GM18505 (cell line): Measurements from ENCODE around the gene CUL3.
A peak's percentile ranks its signal among the peaks of the same experiment; 100 is the strongest.
"Not testable (repeated sequence)": the region's sequence is repeated elsewhere in the genome, so short reads cannot be mapped to it uniquely, and the experiment has no call there.

Experiments used
- ATAC-seq: cut with Tn5 transposase; IDR thresholded peaks from one replicate; pipeline ENCODE4 v1.9.1; 2021; ENCODE audit not compliant: unreplicated experiment
- POLR2A ChIP-seq: IDR thresholded peaks from 4 replicates; pipeline ENCODE4 v1.6.1; 2011; ENCODE audit warnings: borderline replicate concordance; ENCODE audit not compliant: insufficient read depth, insufficient read length; ENCODE audit errors: extremely low read depth

The CUL3 gene

DNA sequence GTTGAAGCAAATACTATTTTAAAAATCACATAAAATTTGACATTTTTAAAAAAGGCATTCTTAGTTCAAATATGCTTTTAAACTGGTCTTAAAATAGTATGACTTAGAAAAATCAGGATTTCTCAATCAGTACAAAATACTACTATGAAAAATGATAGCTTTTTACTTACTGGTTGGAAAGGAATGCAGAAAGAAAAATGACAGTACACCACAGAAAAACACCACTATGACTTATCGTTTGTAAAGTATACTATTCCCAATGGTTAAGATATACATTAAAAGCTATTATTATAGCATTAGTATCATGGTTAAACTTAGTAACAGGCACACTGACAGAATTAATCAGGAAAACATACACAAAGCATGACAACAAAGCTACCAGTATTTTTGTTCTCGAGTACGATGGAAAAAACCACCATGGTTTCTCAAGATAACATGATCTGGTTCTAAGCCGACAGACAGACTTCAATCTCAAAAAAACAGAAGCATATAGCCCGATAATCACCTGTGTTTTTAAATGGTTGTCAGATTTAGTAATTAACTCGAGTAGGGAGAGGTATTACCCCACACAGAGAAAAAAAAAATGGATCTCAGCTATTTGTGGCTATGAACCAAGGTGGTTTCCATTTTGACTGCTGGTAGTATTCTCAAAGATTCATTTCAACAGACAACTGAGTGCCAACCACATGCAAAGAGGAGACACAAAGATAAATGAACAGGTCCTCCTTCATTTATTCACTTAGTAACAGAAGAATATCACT, 39.1 kb downstream of the CUL3 start:
- no peak for ATAC-seq
- TF ChIP-seq POLR2A, result no peak

- ATAC-seq, result no peak
These were observed 41.2 kb downstream of the CUL3 start for GRCh38 chr2:224543939-224544338.

GRCh38 chr2:224538561-224539138, 46.5 kb downstream of the CUL3 start:
- ATAC-seq, result no peak
- TF ChIP-seq POLR2A, result no peak

More at GRCh38 chr2:224543939-224544338, 41.2 kb downstream of the CUL3 start:
- TF ChIP-seq POLR2A, result no peak

DNA sequence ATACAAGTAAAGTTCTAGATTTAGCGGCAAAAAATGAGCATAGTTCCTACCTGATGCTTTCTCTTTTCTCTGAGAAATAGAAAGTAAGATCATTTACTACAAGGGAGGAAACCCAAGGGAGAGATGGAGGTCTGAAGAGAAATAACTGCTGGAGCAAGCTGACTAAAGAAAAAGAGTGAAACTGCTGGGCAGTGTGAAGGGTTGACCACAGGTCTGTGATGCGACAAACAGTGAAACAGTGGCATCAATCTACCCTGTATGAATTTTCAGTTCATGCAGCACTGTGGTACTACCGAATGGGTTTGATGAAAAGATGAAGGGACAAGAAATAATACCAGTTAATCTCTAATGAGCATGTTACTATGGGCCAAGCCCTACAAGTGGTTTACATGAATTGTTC, 52.2 kb downstream of the CUL3 start:
- TF ChIP-seq POLR2A, result no peak
- ATAC-seq, result no peak

DNA sequence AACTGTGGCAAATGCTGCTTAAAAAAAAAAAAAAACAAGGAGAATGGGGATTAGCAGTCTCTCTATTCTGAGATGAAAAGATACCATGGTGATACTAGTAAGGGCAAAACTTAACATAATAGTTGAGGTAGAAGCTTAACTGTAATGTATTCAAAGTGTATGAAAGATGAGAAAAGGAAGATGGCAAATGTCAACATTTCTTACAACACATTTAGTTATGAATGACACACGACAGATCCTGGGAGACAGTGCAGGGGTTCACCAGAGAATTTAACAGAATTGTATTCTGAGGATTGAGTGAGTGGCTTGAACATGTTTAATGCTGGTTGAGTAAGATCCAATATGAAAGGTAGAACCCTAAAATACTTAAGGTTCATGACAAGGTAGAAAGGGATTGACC, 52.7 kb downstream of the CUL3 start:
- TF ChIP-seq POLR2A, result no peak
- ATAC-seq, result no peak

DNA sequence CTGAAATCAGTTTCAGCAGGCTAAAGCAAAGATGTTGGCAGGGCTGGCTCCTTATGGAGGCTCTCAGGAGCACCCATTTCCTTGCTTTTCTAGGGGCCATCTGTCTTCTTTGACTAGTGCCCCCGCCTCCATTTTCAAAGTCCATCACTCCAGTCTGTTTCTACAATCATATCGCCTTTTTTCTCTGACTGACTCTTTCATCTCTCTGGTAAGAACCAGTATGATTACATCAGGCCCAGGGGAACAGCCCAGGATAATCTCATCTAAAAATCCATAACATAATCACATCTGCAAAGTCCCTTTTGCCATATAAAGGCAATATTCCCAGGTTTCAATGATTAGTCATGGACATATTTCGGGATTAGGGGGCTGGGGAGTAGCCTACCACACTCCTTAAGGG, 57.0 kb downstream of the CUL3 start:
- TF ChIP-seq POLR2A, result no peak
- no peak for ATAC-seq

DNA sequence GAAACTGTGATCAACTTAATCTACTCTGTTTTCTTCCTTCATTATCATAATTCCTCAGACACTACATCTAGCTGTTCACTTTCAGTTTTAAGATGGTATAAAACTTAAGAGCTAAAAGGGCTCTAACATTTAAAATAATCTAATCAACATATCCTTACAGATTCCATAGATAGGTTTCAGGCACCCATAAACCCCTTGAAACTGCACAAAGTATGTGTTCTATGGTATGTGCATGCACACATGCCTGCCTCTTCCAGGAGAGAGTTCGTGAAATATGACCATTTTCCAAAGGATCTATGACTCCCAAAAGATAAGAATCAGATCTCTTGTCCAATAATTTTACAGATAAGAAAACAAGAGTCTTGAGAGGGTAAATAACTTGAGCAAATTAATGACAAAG, 59.4 kb downstream of the CUL3 start:
- no peak for TF ChIP-seq POLR2A
- ATAC-seq, result no peak

DNA sequence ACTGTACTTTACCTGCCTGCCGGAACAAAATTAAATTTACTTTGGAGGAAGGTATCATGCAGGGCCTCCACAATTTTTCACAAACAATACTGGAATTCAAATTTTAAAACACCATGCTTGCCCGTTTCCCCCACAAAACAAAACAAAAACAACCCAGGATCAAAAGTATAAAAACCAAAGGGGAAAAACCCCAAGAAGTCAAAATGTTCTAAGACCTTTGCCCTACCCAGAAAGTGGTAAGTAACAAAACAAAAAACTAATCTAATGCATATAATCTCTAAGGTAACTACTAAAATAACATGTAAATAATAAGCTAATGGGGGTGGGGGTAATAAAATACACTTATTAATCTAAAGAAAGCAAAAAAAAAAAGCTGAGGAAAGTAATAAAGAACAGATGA, 60.5 kb downstream of the CUL3 start:
- no peak for ATAC-seq
- no peak for TF ChIP-seq POLR2A

DNA sequence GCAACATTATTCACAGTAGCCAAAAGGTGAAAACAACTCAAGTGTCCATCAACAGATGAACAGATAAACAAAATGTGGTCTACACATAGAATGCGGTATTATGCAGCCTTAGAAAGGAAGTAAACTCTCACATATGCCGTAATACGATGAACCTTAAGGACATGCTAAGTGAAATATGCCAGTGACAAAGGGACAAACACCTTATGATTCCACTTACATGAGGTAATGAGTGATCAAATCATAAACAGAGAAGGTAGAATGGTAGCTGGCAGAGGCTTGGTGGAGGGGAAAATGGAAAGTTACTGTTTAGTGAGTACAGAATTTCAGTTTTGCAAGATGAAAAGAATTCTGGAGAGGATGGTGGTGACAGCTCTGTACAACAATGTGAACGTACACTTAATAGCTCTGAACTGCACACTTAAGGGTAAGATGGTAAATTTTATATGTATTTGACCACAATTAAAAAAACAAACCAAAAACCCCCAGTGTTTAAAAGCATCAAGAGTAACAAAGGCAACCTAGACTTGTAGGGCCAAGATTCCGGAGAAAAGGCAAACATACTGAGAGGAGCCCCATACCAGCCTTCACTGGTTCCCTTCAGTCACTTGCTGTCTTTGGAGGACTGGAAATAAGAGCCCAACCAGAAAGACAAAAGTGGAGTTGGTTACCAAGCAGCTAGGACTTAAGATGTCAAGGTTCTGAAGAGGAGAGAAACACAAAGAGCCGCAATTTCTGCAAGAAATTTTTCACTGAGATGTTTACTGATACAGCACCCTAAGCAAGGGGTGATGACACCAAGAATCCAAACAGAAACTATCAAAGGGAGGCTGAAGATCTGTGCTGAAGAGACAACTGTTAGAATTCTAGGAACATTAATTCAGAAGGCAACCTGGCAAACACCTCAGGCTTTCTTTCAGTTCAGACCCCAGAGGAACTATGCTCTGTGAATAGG, 61.3 kb downstream of the CUL3 start:
- TF ChIP-seq POLR2A, result no peak
- peak; percentile 29 for ATAC-seq

DNA sequence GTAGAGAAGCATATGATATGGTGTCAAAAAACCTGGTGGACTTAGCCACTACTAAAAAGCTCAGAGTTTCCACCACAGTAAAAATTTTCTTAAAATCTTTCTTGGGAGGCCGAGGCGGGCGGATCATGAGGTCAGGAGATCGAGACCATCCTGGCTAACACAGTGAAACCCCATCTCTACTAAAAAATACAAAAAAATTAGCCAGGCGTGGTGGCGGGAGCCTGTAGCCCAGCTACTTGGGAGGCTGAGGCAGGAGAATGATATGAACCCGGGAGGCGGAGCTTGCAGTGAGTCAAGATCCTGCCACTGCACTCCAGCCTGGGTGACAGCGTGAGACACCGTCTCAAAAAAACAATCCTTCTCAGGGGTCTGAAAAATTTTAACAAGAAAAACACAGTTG, 62.7 kb downstream of the CUL3 start:
- ATAC-seq, result not testable (repeated sequence)

DNA sequence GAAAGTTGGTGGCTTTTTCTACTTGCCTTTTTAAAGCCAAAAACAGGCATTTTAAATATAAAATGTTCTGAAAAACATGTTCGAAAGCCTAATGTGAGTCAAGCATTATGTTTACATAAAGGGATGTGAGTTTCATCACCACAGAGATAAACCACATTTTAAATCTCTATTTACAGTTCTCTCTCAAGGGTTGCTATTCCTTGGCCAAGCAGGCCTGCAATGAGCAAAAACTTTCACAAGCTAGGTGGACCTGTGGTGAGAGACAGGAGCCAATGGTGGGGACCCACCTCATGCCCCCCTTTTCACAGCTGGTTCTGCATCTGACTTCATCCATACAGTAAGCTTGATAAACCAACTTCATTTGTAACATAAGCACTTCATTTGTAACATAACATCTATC, 65.1 kb downstream of the CUL3 start:
- no peak for TF ChIP-seq POLR2A
- ATAC-seq, result peak; percentile 63

DNA sequence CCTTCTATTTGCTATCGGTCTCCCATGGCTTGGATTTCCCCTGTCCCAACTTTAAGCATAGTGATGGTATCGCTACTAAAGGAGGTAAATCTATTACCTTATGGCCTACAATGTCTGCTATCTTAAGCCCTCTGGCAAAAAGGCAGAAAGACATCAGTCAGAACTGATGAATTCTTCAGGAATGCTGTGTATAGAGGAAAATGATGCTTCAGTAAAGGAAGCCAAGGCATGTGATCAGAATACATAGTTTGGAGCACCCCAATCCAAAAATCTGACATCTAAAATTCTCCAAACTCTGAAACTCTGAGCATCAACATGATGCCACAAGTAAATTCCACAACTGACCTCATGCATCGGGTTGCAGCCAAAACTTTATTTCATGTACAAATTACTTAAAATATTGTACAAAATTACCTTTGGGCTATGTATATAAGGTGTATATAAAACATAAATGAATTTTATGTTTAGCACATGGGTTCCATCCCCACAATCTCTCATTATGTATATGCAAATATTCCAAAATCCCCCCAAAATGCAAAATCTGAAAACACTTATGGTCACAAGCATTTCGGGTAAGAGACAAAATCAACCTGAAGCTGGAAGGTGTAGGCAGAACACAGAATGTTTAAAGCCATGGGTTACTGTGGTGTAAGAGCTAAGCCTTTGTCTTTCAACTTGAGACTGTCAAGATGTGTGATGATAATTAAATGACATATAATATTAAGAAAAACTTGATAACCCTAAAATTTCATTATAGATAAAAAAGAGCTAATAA, 66.2 kb downstream of the CUL3 start:
- ATAC-seq, result no peak
- TF ChIP-seq POLR2A, result no peak

GRCh38 chr2:224517963-224518362, 67.2 kb downstream of the CUL3 start:
- no peak for TF ChIP-seq POLR2A
- ATAC-seq, result no peak

- ATAC-seq, result not testable (repeated sequence)
These were observed 68.8 kb downstream of the CUL3 start for GRCh38 chr2:224516393-224516792.
